Left ventricle myocardium inferior (tissue), 1 donor: Measurements from ENCODE around the gene CUZD1. TPM values are rescaled to one million over a fixed set of nuclear protein-coding genes. Genes with fewer than 3 reads are reported as not detected.
"Not testable (repeated sequence)": the region's sequence is repeated elsewhere in the genome, so short reads cannot be mapped to it uniquely, and the experiment has no call there.

Source experiments
- DNase-seq: peaks from one replicate; pipeline ENCODE4 v3.0.0-alpha.2; 2020
- H3K27ac ChIP-seq: fragments of 200-600 bp; replicated peaks from 2 replicates; pipeline ENCODE4 v1.8.0; 2021
- H3K27me3 ChIP-seq: fragments of 200-600 bp; 2 replicates; pipeline ENCODE4 v1.8.0; 2021; ENCODE audit warnings: low read depth
- H3K36me3 ChIP-seq: fragments of 200-600 bp; 2 replicates; pipeline ENCODE4 v1.8.0; 2021
- H3K4me1 ChIP-seq: fragments of 200-600 bp; 2 replicates; pipeline ENCODE4 v1.8.0; 2021
- H3K4me3 ChIP-seq: fragments of 200-600 bp; 2 replicates; pipeline ENCODE4 v1.8.0; 2021; ENCODE audit warnings: mild to moderate bottlenecking, moderate library complexity
- H3K9me3 ChIP-seq: fragments of 200-600 bp; replicated peaks from 2 replicates; pipeline ENCODE4 v1.8.0; 2021
- CTCF ChIP-seq: fragments of 200-600 bp; IDR thresholded peaks from 2 replicates; pipeline ENCODE4 v1.8.0; 2021; ENCODE audit warnings: antibody characterized with exemption, mild to moderate bottlenecking, borderline replicate concordance
- intact Hi-C: fragments of 100-400 bp; cut with micrococcal nuclease; formaldehyde crosslinking; loops from one replicate; pipeline ENCODE4 v1.11.0; 2022
- total RNA-seq: library from RNA; stranded (reverse); fragmentation: NEBNext Ultra II Directional; extraction: Animal tissue kit (Norgen Biotek cat#: 25700); gene quantifications from one replicate; pipeline ENCODE4 v1.2.1, GENCODE V29; 2021
- donor health status: DM: no; HTN: yes; CAD: no; lungs with severe emphysema.

The CUZD1 gene
- total RNA-seq, 1 donor from 2014 or later, result 0.16 TPM

DNA sequence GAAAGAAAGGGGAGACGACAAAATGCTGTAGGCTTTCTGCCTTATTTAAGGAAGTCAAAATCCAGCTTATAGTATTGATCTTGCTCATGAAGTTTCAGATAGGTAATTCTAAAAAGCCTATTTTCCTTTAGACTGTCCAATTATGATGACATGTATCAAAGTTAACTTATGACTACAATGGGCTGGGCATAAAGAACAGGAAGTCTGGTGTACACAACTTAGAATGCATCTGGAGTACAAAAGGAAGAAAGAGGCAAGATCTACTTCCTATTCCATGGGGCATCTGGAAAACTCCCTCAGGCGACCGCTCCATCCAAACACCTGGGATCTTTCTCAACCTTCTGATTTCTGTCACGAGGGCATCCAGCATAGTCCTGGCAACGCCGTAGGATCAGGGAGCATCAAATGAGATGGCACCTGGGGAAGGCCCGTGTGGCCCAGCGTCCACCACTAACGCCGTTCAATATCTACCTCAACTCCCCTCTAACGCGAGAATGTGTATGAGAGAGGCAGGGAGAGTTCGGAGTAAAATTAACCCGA, 33.2 kb upstream of the CUZD1 start:
- TF ChIP-seq CTCF, result no peak
- peaks cover 17% of the 10 kb centered on the region for H3K4me1 ChIP-seq
- peak overlapping the region; percentile 78 for H3K4me3 ChIP-seq
- H3K27me3 ChIP-seq, result peaks cover 38% of the 10 kb centered on the region
- no peaks in the 10 kb centered on the region for H3K9me3 ChIP-seq
- peak overlapping the region; percentile 45 for H3K27ac ChIP-seq
- DNase-seq, result no peak
- intact Hi-C loops, result no loop called here
- H3K36me3 ChIP-seq, result no peaks in the 10 kb centered on the region

- Histone ChIP-seq H3K4me3 (no peak overlapping the region), H3K27me3 (peaks cover 33% of the 10 kb centered on the region), H3K9me3 (no peaks in the 10 kb centered on the region), H3K27ac (no peak overlapping the region), H3K4me1 (peaks cover 17% of the 10 kb centered on the region), H3K36me3 (no peaks in the 10 kb centered on the region)
- no peak for DNase-seq
- intact Hi-C loops, result no loop called here
- no peak for TF ChIP-seq CTCF
Observed at GRCh38 chr10:122877264-122877663, 31.6 kb upstream of the CUZD1 start.

- Histone ChIP-seq H3K4me1 (peaks cover 17% of the 10 kb centered on the region), H3K9me3 (no peaks in the 10 kb centered on the region), H3K27ac (no peak overlapping the region), H3K4me3 (no peak overlapping the region), H3K36me3 (no peaks in the 10 kb centered on the region), H3K27me3 (peaks cover 26% of the 10 kb centered on the region)
- intact Hi-C loops, result no loop called here
- no peak for DNase-seq
- TF ChIP-seq CTCF, result no peak
Observed at GRCh38 chr10:122876467-122876855, 30.8 kb upstream of the CUZD1 start.

- intact Hi-C loops, result no loop called here
- Histone ChIP-seq H3K27ac (no peak overlapping the region), H3K36me3 (no peaks in the 10 kb centered on the region)
Observed at GRCh38 chr10:122875843-122876466, 30.3 kb upstream of the CUZD1 start.

GRCh38 chr10:122871947-122872346, 26.3 kb upstream of the CUZD1 start:
- H3K4me1 ChIP-seq, DNase-seq, H3K4me3 ChIP-seq, H3K36me3 ChIP-seq, intact Hi-C loops, H3K27ac ChIP-seq, H3K27me3 ChIP-seq, H3K9me3 ChIP-seq: not testable (repeated sequence)

More at GRCh38 chr10:122875843-122876466, 30.3 kb upstream of the CUZD1 start:
- Histone ChIP-seq H3K4me1 (peaks cover 17% of the 10 kb centered on the region), H3K9me3 (no peaks in the 10 kb centered on the region), H3K4me3 (no peak overlapping the region), H3K27me3 (peaks cover 21% of the 10 kb centered on the region)
- DNase-seq, result no peak
- no peak for TF ChIP-seq CTCF

- H3K36me3 ChIP-seq, H3K9me3 ChIP-seq, DNase-seq, H3K27me3 ChIP-seq, intact Hi-C loops, H3K4me1 ChIP-seq, H3K27ac ChIP-seq, H3K4me3 ChIP-seq: not testable (repeated sequence)
Observed at GRCh38 chr10:122868768-122869167, 23.1 kb upstream of the CUZD1 start.

DNA sequence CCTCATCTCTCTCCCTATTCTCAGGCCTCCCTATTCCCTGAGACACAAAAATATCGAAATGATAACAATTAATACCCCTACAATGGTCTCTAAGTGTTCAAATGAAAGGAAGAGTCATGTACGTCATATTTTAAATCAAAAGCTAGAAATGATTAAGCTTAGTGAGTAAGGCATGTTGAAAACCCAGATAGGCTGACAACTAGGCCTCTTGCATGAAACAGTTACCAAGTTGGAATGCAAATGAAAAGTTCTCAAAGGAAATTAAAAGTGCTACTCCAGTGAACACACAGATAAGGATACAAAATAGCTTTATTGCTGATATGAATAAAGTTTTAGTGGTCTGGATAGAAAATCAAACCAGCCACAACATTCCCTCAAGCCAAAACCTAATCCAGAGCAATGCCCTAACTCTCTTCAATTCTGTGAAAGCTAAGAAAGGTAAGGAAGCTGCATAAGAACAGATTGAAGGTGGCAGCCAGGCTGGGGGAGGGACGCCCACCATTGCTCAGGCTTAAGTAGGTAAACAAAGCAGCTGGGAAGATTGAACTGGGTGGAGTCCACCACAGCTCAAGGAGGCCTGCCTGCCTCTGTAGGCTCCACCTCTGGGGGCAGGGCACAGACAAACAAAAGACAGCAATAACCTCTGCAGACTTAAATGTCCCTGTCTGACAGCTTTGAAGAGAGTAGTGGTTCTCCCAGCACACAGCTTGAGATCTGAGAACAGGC, 21.3 kb upstream of the CUZD1 start:
- H3K27ac ChIP-seq, H3K9me3 ChIP-seq, DNase-seq, H3K4me1 ChIP-seq, H3K27me3 ChIP-seq, H3K4me3 ChIP-seq, H3K36me3 ChIP-seq, intact Hi-C loops: not testable (repeated sequence)
